Neural cell (in vitro differentiated cells): ENCODE data around the gene BEX5. TPM values are rescaled to one million over a fixed set of nuclear protein-coding genes. Genes with fewer than 3 reads are reported as not detected.
"Not testable (repeated sequence)": the region's sequence is repeated elsewhere in the genome, so short reads cannot be mapped to it uniquely, and the experiment has no call there.

Experiments used
- H2AFZ ChIP-seq: fragments of 200-600, 300-800 bp; sonication (generic), shearing (Covaris generic); 2 replicates; pipeline ENCODE4 v1.6.0; 2014; ENCODE audit warnings: low read depth, mild to moderate bottlenecking, antibody characterized with exemption, low read length, moderate library complexity
- H3F3A ChIP-seq: fragments of 200-600 bp; shearing (Covaris generic); 2 replicates; pipeline ENCODE4 v1.6.1; 2016; ENCODE audit warnings: mild to moderate bottlenecking, moderate library complexity, mixed read lengths, antibody characterized with exemption, low read length; ENCODE audit not compliant: insufficient read depth, poor library complexity, severe bottlenecking
- H3K27ac ChIP-seq: fragments of 200-600, 300-800 bp; sonication (generic), shearing (Covaris generic); 2 replicates; pipeline ENCODE4 v1.5.1; 2014; ENCODE audit warnings: mild to moderate bottlenecking, low read length, moderate library complexity
- H3K27me3 ChIP-seq: fragments of 300-800, 200-600 bp; sonication (generic), shearing (Covaris generic); 2 replicates; pipeline ENCODE4 v1.6.0; 2014; ENCODE audit warnings: mild to moderate bottlenecking, low read depth, low read length, moderate library complexity; ENCODE audit not compliant: insufficient read depth
- H3K36me3 ChIP-seq: fragments of 300-800, 200-600 bp; sonication (generic), shearing (Covaris generic); 2 replicates; pipeline ENCODE4 v1.5.1; 2014; ENCODE audit warnings: mild to moderate bottlenecking, antibody characterized with exemption, low read length, moderate library complexity; ENCODE audit not compliant: insufficient read depth
- H3K4me2 ChIP-seq: fragments of 300-800, 200-600 bp; sonication (generic), shearing (Covaris generic); 2 replicates; pipeline ENCODE4 v1.6.0; 2014; ENCODE audit warnings: mild to moderate bottlenecking, low read length
- H3K4me3 ChIP-seq: fragments of 300-800, 200-600 bp; sonication (generic), shearing (Covaris generic); 2 replicates; pipeline ENCODE4 v1.5.1; 2014; ENCODE audit warnings: mild to moderate bottlenecking, low read length, moderate library complexity
- H3K79me2 ChIP-seq: fragments of 200-600 bp; shearing (Covaris generic); replicated peaks from 2 replicates; pipeline ENCODE4 v1.6.0; 2014; ENCODE audit warnings: mild to moderate bottlenecking, low read length, moderate library complexity; ENCODE audit not compliant: insufficient read depth
- H3K9ac ChIP-seq: fragments of 300-800, 200-600 bp; sonication (generic), shearing (Covaris generic); 2 replicates; pipeline ENCODE4 v1.6.1; 2016; ENCODE audit warnings: mild to moderate bottlenecking, low read length, mixed read lengths
- H3K9me2 ChIP-seq: fragments of 200-600 bp; shearing (Covaris generic); 2 replicates; pipeline ENCODE4 v1.6.1; 2016; ENCODE audit warnings: mild to moderate bottlenecking, low read length, mixed read lengths; ENCODE audit not compliant: insufficient read depth
- H3K9me3 ChIP-seq: fragments of 200-600, 300-800 bp; sonication (generic), shearing (Covaris generic); 2 replicates; pipeline ENCODE4 v1.6.1; 2016; ENCODE audit warnings: mild to moderate bottlenecking, mixed run types, low read length, moderate library complexity, mixed read lengths
- H4K20me1 ChIP-seq: fragments of 200-600 bp; shearing (Covaris generic); 2 replicates; pipeline ENCODE4 v1.6.1; 2016; ENCODE audit warnings: mild to moderate bottlenecking, mixed run types; ENCODE audit not compliant: insufficient read depth
- CTCF ChIP-seq: fragments of 450-650 bp; IDR thresholded peaks from 2 replicates; pipeline ENCODE4 v1.5.1; 2014; ENCODE audit warnings: antibody characterized with exemption, mild to moderate bottlenecking, moderate library complexity; ENCODE audit not compliant: poor library complexity, severe bottlenecking
- EP300 ChIP-seq: fragments of 450-650 bp; conservative IDR thresholded peaks from 2 replicates; pipeline ENCODE4 v1.6.1; 2014; ENCODE audit warnings: antibody characterized with exemption, mild to moderate bottlenecking, moderate library complexity; ENCODE audit not compliant: poor library complexity, severe bottlenecking
- EZH2 ChIP-seq: fragments of 200-600, 300-800 bp; shearing (Covaris generic), sonication (generic); IDR thresholded peaks from 2 replicates; pipeline ENCODE4 v1.6.1; 2014; ENCODE audit warnings: antibody characterized with exemption, low read length, borderline replicate concordance, mild to moderate bottlenecking; ENCODE audit not compliant: insufficient read depth, poor library complexity, severe bottlenecking
- MXI1 ChIP-seq: fragments of 450-650 bp; conservative IDR thresholded peaks from 2 replicates; pipeline ENCODE4 v1.6.1; 2014; ENCODE audit warnings: antibody characterized with exemption, mild to moderate bottlenecking; ENCODE audit not compliant: poor library complexity, severe bottlenecking
- REST ChIP-seq: IDR thresholded peaks from 2 replicates; pipeline ENCODE4 v1.6.1; 2012; ENCODE audit warnings: borderline replicate concordance
- polyA plus RNA-seq: library from polyadenylated mRNA; depleted of rRNA; stranded (reverse); fragments of >200 nt; gene quantifications from 2 replicates; pipeline ENCODE4 v1.2.3, GENCODE V29; 2014

BEX5 gene
- polyA plus RNA-seq, 1 donor from 2014 or later, result 17.8 TPM

- H4K20me1 ChIP-seq, H3K79me2 ChIP-seq, H2AFZ ChIP-seq, H3K9ac ChIP-seq, H3K9me3 ChIP-seq, H3K27me3 ChIP-seq, H3K36me3 ChIP-seq, H3K9me2 ChIP-seq, H3K4me2 ChIP-seq, H3K27ac ChIP-seq, H3K4me3 ChIP-seq, H3F3A ChIP-seq: not testable (repeated sequence)
Observed at GRCh38 chrX:102141631-102142030, 14.1 kb downstream of the BEX5 start.

GRCh38 chrX:102140876-102141275 is 14.9 kb downstream of the BEX5 start:
- H3K9ac ChIP-seq, H3K4me3 ChIP-seq, H4K20me1 ChIP-seq, H2AFZ ChIP-seq, H3K27me3 ChIP-seq, H3K27ac ChIP-seq, H3K9me2 ChIP-seq, H3F3A ChIP-seq, H3K79me2 ChIP-seq, H3K36me3 ChIP-seq, H3K4me2 ChIP-seq, H3K9me3 ChIP-seq: not testable (repeated sequence)

- TF ChIP-seq REST (no peak), MXI1 (no peak), EZH2 (no peak)
- Histone ChIP-seq H3K9me3 (no peaks in the 10 kb centered on the region), H3K27me3 (no peaks in the 10 kb centered on the region), H3K4me3 (no peak overlapping the region), H3F3A (no peaks in the 10 kb centered on the region), H3K4me2 (no peak overlapping the region), H4K20me1 (no peaks in the 10 kb centered on the region), H3K36me3 (no peaks in the 10 kb centered on the region), H3K27ac (no peak overlapping the region), H3K9ac (no peak overlapping the region), H2AFZ (no peak overlapping the region), H3K9me2 (no peaks in the 10 kb centered on the region), H3K79me2 (no peaks in the 10 kb centered on the region)
Observed at GRCh38 chrX:102138064-102138463, 17.7 kb downstream of the BEX5 start.

- Histone ChIP-seq H3K36me3 (no peaks in the 10 kb centered on the region), H2AFZ (no peak overlapping the region), H3K9me2 (no peaks in the 10 kb centered on the region), H3K27me3 (no peaks in the 10 kb centered on the region), H4K20me1 (no peaks in the 10 kb centered on the region), H3K9me3 (no peaks in the 10 kb centered on the region), H3K4me3 (no peak overlapping the region), H3K4me2 (no peak overlapping the region), H3K79me2 (no peaks in the 10 kb centered on the region), H3K27ac (no peak overlapping the region), H3K9ac (no peak overlapping the region), H3F3A (no peaks in the 10 kb centered on the region)
- TF ChIP-seq EP300 (no peak), CTCF (peak; percentile 29), REST (no peak)
Observed at GRCh38 chrX:102129473-102129872, 26.3 kb downstream of the BEX5 start.
